OCI-LY7 (cell line): ENCODE measurements around the gene PIP5K1A.

Experiments used
- CTCF ChIP-seq: fragments of 200-600 bp; sonication (generic); conservative IDR thresholded peaks from 2 replicates; pipeline ENCODE4 v1.5.1; 2014; ENCODE audit warnings: mild to moderate bottlenecking, antibody characterized with exemption, low read length, moderate library complexity, mixed read lengths
- EZH2phosphoT487 ChIP-seq: fragments of 200-600 bp; sonication (generic); IDR thresholded peaks from 2 replicates; pipeline ENCODE4 v1.6.1; 2018; ENCODE audit warnings: low read depth, borderline replicate concordance, mild to moderate bottlenecking, mixed run types, antibody characterized with exemption, low read length, moderate library complexity, mixed read lengths

- no peak for TF ChIP-seq CTCF
- TF ChIP-seq EZH2phosphoT487: no peak
Observed at GRCh38 chr1:151158751-151159251, 39.6 kb upstream of the PIP5K1A start.
